SU-DHL-6 (cell line): ENCODE results near the gene C20orf144.

Experiments
- H2AFZ ChIP-seq: fragments of 200-600 bp; sonication (generic); 2 replicates; pipeline ENCODE4 v1.6.1; 2014; ENCODE audit warnings: low read depth, mild to moderate bottlenecking, moderate library complexity, mixed read lengths, antibody characterized with exemption, low read length; ENCODE audit not compliant: severe bottlenecking
- H3F3A ChIP-seq: fragments of 200-600 bp; shearing (Covaris generic); 2 replicates; pipeline ENCODE4 v1.6.0; 2016; ENCODE audit warnings: antibody characterized with exemption, mild to moderate bottlenecking; ENCODE audit not compliant: insufficient read depth
- H3K27ac ChIP-seq: fragments of 200-600 bp; sonication (generic); 2 replicates; pipeline ENCODE4 v1.5.1; 2016; ENCODE audit warnings: low read depth, mild to moderate bottlenecking, low read length, moderate library complexity, mixed read lengths
- H3K27me3 ChIP-seq: fragments of 200-600 bp; sonication (generic), shearing (Covaris generic); 2 replicates; pipeline ENCODE4 v1.6.0; 2014; ENCODE audit warnings: mild to moderate bottlenecking, low read length
- H3K36me3 ChIP-seq: fragments of 200-600 bp; sonication (generic); 2 replicates; pipeline ENCODE4 v1.6.1; 2014; ENCODE audit warnings: mild to moderate bottlenecking, low read length, mixed read lengths
- H3K4me2 ChIP-seq: fragments of 300-600, 200-600 bp; shearing (Covaris generic), sonication (generic); 2 replicates; pipeline ENCODE4 v1.6.0; 2014; ENCODE audit warnings: low read length, low read depth, mild to moderate bottlenecking; ENCODE audit not compliant: poor library complexity, severe bottlenecking
- H3K4me3 ChIP-seq: fragments of 200-600 bp; sonication (generic); 2 replicates; pipeline ENCODE4 v1.5.1; 2014; ENCODE audit warnings: antibody characterized with exemption, low read length, mild to moderate bottlenecking, mixed read lengths; ENCODE audit not compliant: insufficient read depth, poor library complexity, severe bottlenecking
- H3K79me2 ChIP-seq: fragments of 200-600 bp; sonication (generic); 2 replicates; pipeline ENCODE4 v1.6.1; 2014; ENCODE audit warnings: mild to moderate bottlenecking, low read length, moderate library complexity; ENCODE audit not compliant: insufficient read depth
- H3K9ac ChIP-seq: fragments of 200-600 bp; sonication (generic); 2 replicates; pipeline ENCODE4 v1.7.0; 2014; ENCODE audit warnings: mild to moderate bottlenecking, low read length
- H3K9me2 ChIP-seq: fragments of 200-600 bp; sonication (generic); replicated peaks from 2 replicates; pipeline ENCODE4 v1.6.1; 2014; ENCODE audit warnings: low read length; ENCODE audit not compliant: insufficient read depth
- H3K9me3 ChIP-seq: fragments of 200-600 bp; sonication (generic); 2 replicates; pipeline ENCODE4 v1.6.1; 2014; ENCODE audit warnings: low read length, mixed read lengths; ENCODE audit not compliant: insufficient read depth
- H4K20me1 ChIP-seq: fragments of 200-600 bp; sonication (generic); 2 replicates; pipeline ENCODE4 v1.6.1; 2014; ENCODE audit warnings: low read depth, mild to moderate bottlenecking, antibody characterized with exemption, low read length, moderate library complexity, mixed read lengths
- EZH2phosphoT487 ChIP-seq: fragments of 200-600 bp; sonication (generic), shearing (Covaris generic); conservative IDR thresholded peaks from 2 replicates; pipeline ENCODE4 v1.6.1; 2018; ENCODE audit warnings: mild to moderate bottlenecking, antibody characterized with exemption, low read length, moderate library complexity, mixed read lengths
- TF ChIP-seq, protein P1 (sequence below): fragments of 200-600 bp; sonication (generic); IDR thresholded peaks from one replicate; pipeline ENCODE4 v1.5.1; 2017; ENCODE audit warnings: antibody characterized with exemption, mild to moderate bottlenecking, low read length, moderate library complexity; ENCODE audit not compliant: insufficient read depth, poor library complexity, severe bottlenecking

Gene C20orf144

GRCh38 chr20:33649201-33649681, 12.9 kb upstream of the C20orf144 start:
- H3K27ac ChIP-seq = no peak overlapping the region
- no peak overlapping the region for H3K4me2 ChIP-seq
- no peak overlapping the region for H3K9ac ChIP-seq
- no peaks in the 10 kb centered on the region for H4K20me1 ChIP-seq
- H3K79me2 ChIP-seq = no peaks in the 10 kb centered on the region
- H3K9me3 ChIP-seq = no peaks in the 10 kb centered on the region
- H3K9me2 ChIP-seq = no peaks in the 10 kb centered on the region
- no peak for TF ChIP-seq EZH2phosphoT487
- TF ChIP-seq, protein P1, sequence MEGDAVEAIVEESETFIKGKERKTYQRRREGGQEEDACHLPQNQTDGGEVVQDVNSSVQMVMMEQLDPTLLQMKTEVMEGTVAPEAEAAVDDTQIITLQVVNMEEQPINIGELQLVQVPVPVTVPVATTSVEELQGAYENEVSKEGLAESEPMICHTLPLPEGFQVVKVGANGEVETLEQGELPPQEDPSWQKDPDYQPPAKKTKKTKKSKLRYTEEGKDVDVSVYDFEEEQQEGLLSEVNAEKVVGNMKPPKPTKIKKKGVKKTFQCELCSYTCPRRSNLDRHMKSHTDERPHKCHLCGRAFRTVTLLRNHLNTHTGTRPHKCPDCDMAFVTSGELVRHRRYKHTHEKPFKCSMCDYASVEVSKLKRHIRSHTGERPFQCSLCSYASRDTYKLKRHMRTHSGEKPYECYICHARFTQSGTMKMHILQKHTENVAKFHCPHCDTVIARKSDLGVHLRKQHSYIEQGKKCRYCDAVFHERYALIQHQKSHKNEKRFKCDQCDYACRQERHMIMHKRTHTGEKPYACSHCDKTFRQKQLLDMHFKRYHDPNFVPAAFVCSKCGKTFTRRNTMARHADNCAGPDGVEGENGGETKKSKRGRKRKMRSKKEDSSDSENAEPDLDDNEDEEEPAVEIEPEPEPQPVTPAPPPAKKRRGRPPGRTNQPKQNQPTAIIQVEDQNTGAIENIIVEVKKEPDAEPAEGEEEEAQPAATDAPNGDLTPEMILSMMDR = no peak
- no peaks in the 10 kb centered on the region for H3K27me3 ChIP-seq
- H3K4me3 ChIP-seq = no peak overlapping the region
- H2AFZ ChIP-seq = no peak overlapping the region
- H3F3A ChIP-seq = no peaks in the 10 kb centered on the region
- H3K36me3 ChIP-seq = no peaks in the 10 kb centered on the region

GRCh38 chr20:33650111-33650752, 11.9 kb upstream of the C20orf144 start:
- H3K9ac ChIP-seq = no peak overlapping the region
- H2AFZ ChIP-seq = no peak overlapping the region
- H3K9me2 ChIP-seq = no peaks in the 10 kb centered on the region
- TF ChIP-seq, protein P1 = no peak
- TF ChIP-seq EZH2phosphoT487 = no peak
- H3K27ac ChIP-seq = no peak overlapping the region
- no peaks in the 10 kb centered on the region for H3K9me3 ChIP-seq
- H3K79me2 ChIP-seq = no peaks in the 10 kb centered on the region
- H3K36me3 ChIP-seq = no peaks in the 10 kb centered on the region
- no peaks in the 10 kb centered on the region for H3F3A ChIP-seq
- no peaks in the 10 kb centered on the region for H4K20me1 ChIP-seq
- H3K4me3 ChIP-seq = no peak overlapping the region
- H3K27me3 ChIP-seq = no peaks in the 10 kb centered on the region
- H3K4me2 ChIP-seq = no peak overlapping the region

GRCh38 chr20:33650753-33651561, 11.2 kb upstream of the C20orf144 start:
- Histone ChIP-seq H4K20me1 (no peaks in the 10 kb centered on the region), H3K36me3 (no peaks in the 10 kb centered on the region), H3K27me3 (no peaks in the 10 kb centered on the region), H3F3A (no peaks in the 10 kb centered on the region), H3K9ac (no peak overlapping the region), H3K79me2 (no peaks in the 10 kb centered on the region), H3K9me3 (no peaks in the 10 kb centered on the region), H2AFZ (no peak overlapping the region), H3K4me3 (no peak overlapping the region), H3K9me2 (no peaks in the 10 kb centered on the region), H3K27ac (no peak overlapping the region), H3K4me2 (no peak overlapping the region)
- TF ChIP-seq, protein P1 = no peak
- no peak for TF ChIP-seq EZH2phosphoT487
